ENCODE data around the gene ZNF385B. TPM values are rescaled to one million over a fixed set of nuclear protein-coding genes. Genes with fewer than 3 reads are reported as not detected.

Gene ZNF385B
- total and polyA plus RNA-seq, 2 donors (not counting 1 experiment from before 2014, with no cell fraction given): not detected

GRCh38 chr2:179875864-179876263 is 14.5 kb upstream of the ZNF385B start:
- no peak overlapping the region for H3K9ac ChIP-seq (ENCODE audit: low read length)
- no peak overlapping the region for H3K4me3 ChIP-seq (ENCODE audit: control extremely low read depth in 1 of 5, extremely low read depth in 1 of 5, insufficient read depth in 1 of 5, low read depth in 2 of 5, low read length in 4 of 5)
- Mint-ChIP-seq H3K4me3 (no peak overlapping the region), H3K4me1 (no peaks in the 10 kb centered on the region), H3K27me3 (peaks cover 10% of the 10 kb centered on the region), H3K9me3 (ENCODE audit: insufficient read depth) (no peaks in the 10 kb centered on the region), H3K27ac (no peak overlapping the region)
- H3K4me2 ChIP-seq (replicated peaks; ENCODE audit: low read depth, low read length, poor library complexity, severe bottlenecking): no peak overlapping the region
- H3K36me3 ChIP-seq (replicated peaks in 1 of 2; ENCODE audit: control extremely low read depth in 1 of 2, control insufficient read depth in 1 of 2, extremely low read depth in 1 of 2, insufficient read depth in 2 of 2, low read length in 1 of 2): no peaks in the 10 kb centered on the region
- no peak for TF ChIP-seq CTCF (IDR thresholded peaks at IDR 0.05)
- no peak for TF ChIP-seq EZH2 (IDR thresholded peaks at IDR 0.05; ENCODE audit: borderline replicate concordance, insufficient read depth, low read depth, low read length, poor library complexity, severe bottlenecking)
- no peaks in the 10 kb centered on the region for H3K4me1 ChIP-seq (ENCODE audit: control insufficient read depth in 2 of 2, insufficient read depth in 2 of 2, low read length in 2 of 2)
- no peak overlapping the region for H3K27ac ChIP-seq (ENCODE audit: low read length in 2 of 2)
- POLR2A ChIA-PET: no interaction called here
- intact Hi-C loops (cut with micrococcal nuclease): no loop called here
- no peaks in the 10 kb centered on the region for H3K27me3 ChIP-seq (replicated peaks in 1 of 4; ENCODE audit: control extremely low read depth in 1 of 4, control insufficient read depth in 3 of 4, insufficient read depth in 4 of 4, low read length in 3 of 4)
- ATAC-seq (ENCODE audit: low read depth): no peak
- H4K20me1 ChIP-seq (ENCODE audit: control insufficient read depth, insufficient read depth, low read length, poor library complexity, severe bottlenecking): no peaks in the 10 kb centered on the region
- DNase-seq: no peak
- H3K9me3 ChIP-seq (ENCODE audit: control extremely low read depth in 1 of 3, control insufficient read depth in 2 of 3, insufficient read depth in 1 of 3, low read length in 2 of 3): no peaks in the 10 kb centered on the region
- no peak overlapping the region for H2AFZ ChIP-seq (ENCODE audit: insufficient read depth, low read depth, low read length, poor library complexity, severe bottlenecking)
- CTCF ChIA-PET: no interaction called here
- H3K79me2 ChIP-seq (ENCODE audit: control insufficient read depth, insufficient read depth, low read length): no peaks in the 10 kb centered on the region

GRCh38 chr2:179862898-179863458 is 1.6 kb upstream of the ZNF385B start:
- POLR2A ChIA-PET: no interaction called here
- H3K4me1 Mint-ChIP-seq: peaks cover 14% of the 10 kb centered on the region

More at GRCh38 chr2:179862898-179863458, 1.6 kb upstream of the ZNF385B start:
- Histone ChIP-seq H4K20me1 (ENCODE audit: control insufficient read depth, insufficient read depth, low read length, poor library complexity, severe bottlenecking) (no peaks in the 10 kb centered on the region), H3K4me2 (replicated peaks; ENCODE audit: low read depth, low read length, poor library complexity, severe bottlenecking) (no peak overlapping the region), H3K36me3 (replicated peaks in 1 of 2; ENCODE audit: control extremely low read depth in 1 of 2, control insufficient read depth in 1 of 2, extremely low read depth in 1 of 2, insufficient read depth in 2 of 2, low read length in 1 of 2) (no peaks in the 10 kb centered on the region), H2AFZ (ENCODE audit: insufficient read depth, low read depth, low read length, poor library complexity, severe bottlenecking) (no peak overlapping the region), H3K27ac (ENCODE audit: low read length in 2 of 2) (no peak overlapping the region), H3K79me2 (ENCODE audit: control insufficient read depth, insufficient read depth, low read length) (no peaks in the 10 kb centered on the region), H3K4me3 (ENCODE audit: control extremely low read depth in 1 of 5, extremely low read depth in 1 of 5, insufficient read depth in 1 of 5, low read depth in 2 of 5, low read length in 4 of 5) (no peak overlapping the region), H3K9me3 (ENCODE audit: control extremely low read depth in 1 of 3, control insufficient read depth in 2 of 3, insufficient read depth in 1 of 3, low read length in 2 of 3) (peaks cover 0 to 3% (median 0%) of the 10 kb centered on the region in 3 donors), H3K27me3 (replicated peaks in 1 of 4; ENCODE audit: control extremely low read depth in 1 of 4, control insufficient read depth in 3 of 4, insufficient read depth in 4 of 4, low read length in 3 of 4) (peaks cover 0 to 24% (median 9%) of the 10 kb centered on the region in 4 experiments), H3K4me1 (ENCODE audit: control insufficient read depth in 2 of 2, insufficient read depth in 2 of 2, low read length in 2 of 2) (peaks cover 13 to 15% of the 10 kb centered on the region in 2 donors), H3K9ac (ENCODE audit: low read length) (no peak overlapping the region)
- H3K27ac Mint-ChIP-seq: no peak overlapping the region
- no peak for DNase-seq
- TF ChIP-seq CTCF (IDR thresholded peaks at IDR 0.05): no peak
- no peak for TF ChIP-seq EZH2 (IDR thresholded peaks at IDR 0.05; ENCODE audit: borderline replicate concordance, insufficient read depth, low read depth, low read length, poor library complexity, severe bottlenecking)
- ATAC-seq (ENCODE audit: low read depth): no peak
- WGBS (ENCODE audit: insufficient coverage): 80% methylated on average over 5 of the region's 6 CpGs
- peaks cover 50% of the 10 kb centered on the region for H3K27me3 Mint-ChIP-seq
- intact Hi-C loops (cut with micrococcal nuclease): no loop called here
- H3K9me3 Mint-ChIP-seq (ENCODE audit: insufficient read depth): no peaks in the 10 kb centered on the region
- CTCF ChIA-PET: no interaction called here
- no peak overlapping the region for H3K4me3 Mint-ChIP-seq

Measured in B cell (primary cell).